ENCODE results near the gene DCDC2B.

DNA sequence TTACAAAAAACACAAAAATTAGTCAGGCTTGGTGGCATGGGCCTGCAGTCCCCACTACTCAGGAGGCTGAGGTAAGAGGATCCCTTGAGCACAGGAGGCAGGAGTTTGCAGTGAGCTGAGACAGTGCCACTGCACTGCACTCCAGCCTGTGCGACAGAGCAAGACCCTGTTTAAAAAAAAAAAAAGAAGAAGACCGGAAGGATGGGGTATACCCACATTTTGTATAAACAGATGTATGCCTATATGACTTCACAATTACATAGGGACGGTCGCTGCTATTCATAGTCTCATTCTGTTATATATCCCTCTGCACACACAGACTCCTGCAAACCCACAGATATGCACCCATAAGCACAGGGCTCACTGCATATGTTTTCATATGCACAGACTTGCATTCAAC is 54.9 kb downstream of the DCDC2B start:
- TF ChIP-seq, protein P1, sequence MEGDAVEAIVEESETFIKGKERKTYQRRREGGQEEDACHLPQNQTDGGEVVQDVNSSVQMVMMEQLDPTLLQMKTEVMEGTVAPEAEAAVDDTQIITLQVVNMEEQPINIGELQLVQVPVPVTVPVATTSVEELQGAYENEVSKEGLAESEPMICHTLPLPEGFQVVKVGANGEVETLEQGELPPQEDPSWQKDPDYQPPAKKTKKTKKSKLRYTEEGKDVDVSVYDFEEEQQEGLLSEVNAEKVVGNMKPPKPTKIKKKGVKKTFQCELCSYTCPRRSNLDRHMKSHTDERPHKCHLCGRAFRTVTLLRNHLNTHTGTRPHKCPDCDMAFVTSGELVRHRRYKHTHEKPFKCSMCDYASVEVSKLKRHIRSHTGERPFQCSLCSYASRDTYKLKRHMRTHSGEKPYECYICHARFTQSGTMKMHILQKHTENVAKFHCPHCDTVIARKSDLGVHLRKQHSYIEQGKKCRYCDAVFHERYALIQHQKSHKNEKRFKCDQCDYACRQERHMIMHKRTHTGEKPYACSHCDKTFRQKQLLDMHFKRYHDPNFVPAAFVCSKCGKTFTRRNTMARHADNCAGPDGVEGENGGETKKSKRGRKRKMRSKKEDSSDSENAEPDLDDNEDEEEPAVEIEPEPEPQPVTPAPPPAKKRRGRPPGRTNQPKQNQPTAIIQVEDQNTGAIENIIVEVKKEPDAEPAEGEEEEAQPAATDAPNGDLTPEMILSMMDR (IDR thresholded peaks at IDR 0.05 in 4 of 5, conservative IDR thresholded peaks at IDR 0.05 in 1 of 5): no peak
- TF ChIP-seq POLR2A (IDR thresholded peaks at IDR 0.05): no peak

Data from gastrocnemius medialis (tissue), 4 donors.